RWPE2 (cell line): ENCODE results near the gene BRD4.

ENCODE experiments used
- ATAC-seq: fragments of 200-7000 bp; cut with Tn5 transposase; 3 replicates; pipeline ENCODE4 v1.9.1; 2021; ENCODE audit warnings: low read depth
- DNase-seq: peaks from one replicate; pipeline ENCODE4 v3.0.0-alpha.2; 2020; ENCODE audit warnings: low spot score
- H3K27ac ChIP-seq: fragments of 450-650 bp; 2 replicates; pipeline ENCODE4 v1.5.1; 2017; ENCODE audit warnings: mild to moderate bottlenecking; ENCODE audit not compliant: poor library complexity, severe bottlenecking
- H3K27me3 ChIP-seq: fragments of 250-450 bp; sonication (Bioruptor Pico); 2 replicates; pipeline ENCODE4 v1.5.1; 2021; ENCODE audit warnings: mild to moderate bottlenecking, moderate library complexity; ENCODE audit not compliant: insufficient read depth, poor library complexity, severe bottlenecking
- H3K36me3 ChIP-seq: fragments of 250-450 bp; sonication (Bioruptor Pico); 2 replicates; pipeline ENCODE4 v1.5.1; 2020; ENCODE audit warnings: low read depth, mild to moderate bottlenecking, moderate library complexity
- H3K4me1 ChIP-seq: fragments of 250-450 bp; sonication (Bioruptor Pico); 2 replicates; pipeline ENCODE4 v1.5.1; 2021; ENCODE audit warnings: mild to moderate bottlenecking, moderate library complexity; ENCODE audit not compliant: insufficient read depth, poor library complexity, severe bottlenecking
- H3K4me3 ChIP-seq: fragments of 250-450 bp; sonication (Bioruptor Pico); 2 replicates; pipeline ENCODE4 v1.5.1; 2021; ENCODE audit warnings: mild to moderate bottlenecking, moderate library complexity; ENCODE audit not compliant: severe bottlenecking
- H3K9me3 ChIP-seq: fragments of 250-450 bp; sonication (Bioruptor Pico); 2 replicates; pipeline ENCODE4 v1.5.1; 2021; ENCODE audit warnings: mild to moderate bottlenecking, moderate library complexity; ENCODE audit not compliant: severe bottlenecking
- CTCF ChIP-seq: fragments of 450-650 bp; IDR thresholded peaks from one replicate; pipeline ENCODE4 v1.5.1; 2017; ENCODE audit warnings: mild to moderate bottlenecking, moderate library complexity; ENCODE audit not compliant: poor library complexity, severe bottlenecking

The BRD4 gene

GRCh38 chr19:15259907-15260306 lies 72.4 kb downstream of the BRD4 start:
- ATAC-seq: no peak
- Histone ChIP-seq H3K27me3 (no peaks in the 10 kb centered on the region), H3K4me3 (no peak overlapping the region), H3K9me3 (no peaks in the 10 kb centered on the region), H3K36me3 (peaks cover 98% of the 10 kb centered on the region), H3K27ac (no peak overlapping the region), H3K4me1 (no peaks in the 10 kb centered on the region)
- no peak for TF ChIP-seq CTCF
- no peak for DNase-seq

GRCh38 chr19:15257782-15258181 lies 74.6 kb downstream of the BRD4 start:
- H3K27me3 ChIP-seq: no peaks in the 10 kb centered on the region
- ATAC-seq (no peak), DNase-seq (no peak)
- H3K27ac ChIP-seq: no peak overlapping the region
- peaks cover 98% of the 10 kb centered on the region for H3K36me3 ChIP-seq
- no peaks in the 10 kb centered on the region for H3K9me3 ChIP-seq
- no peak overlapping the region for H3K4me3 ChIP-seq
- TF ChIP-seq CTCF: no peak
- H3K4me1 ChIP-seq: no peaks in the 10 kb centered on the region

- Histone ChIP-seq H3K36me3 (peaks cover 100% of the 10 kb centered on the region), H3K4me3 (no peak overlapping the region), H3K27me3 (no peaks in the 10 kb centered on the region), H3K4me1 (peaks cover 7% of the 10 kb centered on the region), H3K9me3 (no peaks in the 10 kb centered on the region), H3K27ac (no peak overlapping the region)
- ATAC-seq (no peak), DNase-seq (no peak)
- TF ChIP-seq CTCF: no peak
These were observed 75.5 kb downstream of the BRD4 start for GRCh38 chr19:15256708-15257331.

- Histone ChIP-seq H3K36me3 (peaks cover 97% of the 10 kb centered on the region), H3K27me3 (no peaks in the 10 kb centered on the region), H3K4me1 (peaks cover 19% of the 10 kb centered on the region), H3K4me3 (no peak overlapping the region), H3K27ac (no peak overlapping the region), H3K9me3 (no peaks in the 10 kb centered on the region)
- DNase-seq (no peak), ATAC-seq (no peak)
- TF ChIP-seq CTCF: no peak
These were observed 76.9 kb downstream of the BRD4 start for GRCh38 chr19:15255359-15255990.

- Histone ChIP-seq H3K4me1 (peaks cover 28% of the 10 kb centered on the region), H3K27me3 (no peaks in the 10 kb centered on the region), H3K4me3 (no peak overlapping the region), H3K27ac (no peak overlapping the region), H3K9me3 (no peaks in the 10 kb centered on the region), H3K36me3 (peaks cover 90% of the 10 kb centered on the region)
- ATAC-seq (no peak), DNase-seq (no peak)
- no peak for TF ChIP-seq CTCF
These were observed 77.8 kb downstream of the BRD4 start for GRCh38 chr19:15254547-15254946.
